Stimulated activated CD4-positive, alpha-beta T cell treated with anti-CD3 and anti-CD28 coated beads, TNF-alpha, amount 100 ng/mL, for 4 hours (primary cell): ENCODE data around the gene ATG14.
"Not testable (repeated sequence)": the region's sequence is repeated elsewhere in the genome, so short reads cannot be mapped to it uniquely, and the experiment has no call there.

Experiments used
- DNase-seq, 3 experiments: peaks; one replicate each; pipeline ENCODE4 v3.0.0-alpha.2; 2020; ENCODE audit warnings: low read depth in 3 of 3

ATG14 gene

DNA sequence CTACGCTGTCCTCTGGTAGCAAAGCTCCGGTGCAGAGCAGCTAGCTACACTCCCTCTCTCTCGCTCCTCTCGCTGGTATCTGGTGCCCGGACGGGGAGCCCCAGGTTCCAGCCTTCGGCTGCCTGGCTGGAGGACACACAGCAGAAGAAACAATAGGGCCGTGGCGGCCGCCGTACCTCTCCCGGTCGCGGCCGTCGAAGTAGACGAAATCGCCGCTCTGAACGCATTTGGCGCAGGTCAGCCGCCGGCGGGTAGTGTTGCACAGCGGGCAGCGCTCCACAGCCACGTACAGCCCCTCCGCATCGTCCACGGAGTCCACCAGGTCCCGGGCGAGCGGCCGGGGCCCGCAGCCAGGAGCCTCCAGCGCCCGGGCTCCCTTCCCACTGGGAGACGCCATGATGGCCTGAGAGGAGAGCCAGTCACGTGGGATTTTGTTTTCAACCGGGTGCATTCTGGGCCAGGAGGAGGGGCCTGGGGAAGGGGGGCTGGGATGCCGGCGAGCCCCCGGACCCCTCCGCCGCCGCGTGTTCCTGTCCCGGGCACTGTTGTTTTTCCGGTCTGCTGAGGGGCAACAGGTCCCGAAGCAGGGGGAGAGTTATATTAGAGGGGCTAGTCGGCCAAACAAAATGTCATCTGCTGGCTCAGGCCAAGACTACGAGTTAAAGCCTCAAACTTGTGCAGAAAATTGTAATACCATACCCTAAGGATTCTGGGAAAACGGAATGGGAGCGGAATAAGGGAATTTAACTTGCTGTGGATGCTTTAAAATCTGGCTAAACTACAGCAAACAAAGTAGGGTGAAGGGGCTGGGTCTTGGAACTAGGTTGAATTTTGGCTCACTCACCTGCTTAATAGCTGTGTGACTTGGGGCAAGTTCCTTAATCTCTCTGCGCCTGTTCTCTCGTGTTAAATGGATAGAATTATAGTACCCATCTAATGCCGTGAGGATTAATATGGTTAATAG is at the start of gene ATG14:
Gene ATG14 (minus strand): TSS at position 405 of the 964 bp plus-strand sequence. CDS start 8 bp downstream, at position 397.
- peak; percentile 50 to 56 (median 55) for DNase-seq

DNA sequence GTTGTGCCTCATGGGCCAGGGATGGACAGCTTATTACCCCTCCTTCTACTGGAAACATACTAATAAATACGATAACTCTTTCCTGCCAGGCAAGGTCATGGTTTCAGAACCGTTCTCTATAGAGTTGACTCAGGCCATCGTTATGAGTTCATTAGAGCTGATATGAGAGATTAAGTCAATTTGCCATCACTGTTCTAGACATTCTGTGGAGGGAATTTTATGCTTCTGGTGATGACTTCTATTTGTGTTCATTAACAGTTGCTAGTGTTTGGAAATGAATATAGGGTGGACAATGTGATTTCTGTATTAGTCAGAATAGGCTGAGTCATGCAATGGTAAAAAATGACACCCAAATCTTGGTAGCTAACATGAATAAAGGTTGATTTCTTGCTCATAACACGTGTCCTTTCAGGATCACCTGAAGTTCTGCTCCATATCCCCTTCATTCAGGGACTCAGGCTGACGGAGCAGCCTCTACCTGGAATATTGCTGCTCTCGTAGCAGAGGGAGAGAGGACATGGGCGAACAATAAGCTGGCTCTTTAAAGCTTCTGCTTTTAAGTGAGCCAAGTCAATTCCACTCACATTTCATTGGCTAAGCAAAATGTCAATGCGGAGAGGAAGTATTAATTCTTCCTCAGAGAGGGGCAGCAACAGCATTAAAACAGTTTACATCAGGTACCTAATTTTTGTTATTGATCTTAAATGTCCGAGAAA is 47.3 kb upstream of the ATG14 start:
- DNase-seq: no peak

GRCh38 chr14:55457496-55457895 is 45.9 kb upstream of the ATG14 start:
- no peak for DNase-seq

DNA sequence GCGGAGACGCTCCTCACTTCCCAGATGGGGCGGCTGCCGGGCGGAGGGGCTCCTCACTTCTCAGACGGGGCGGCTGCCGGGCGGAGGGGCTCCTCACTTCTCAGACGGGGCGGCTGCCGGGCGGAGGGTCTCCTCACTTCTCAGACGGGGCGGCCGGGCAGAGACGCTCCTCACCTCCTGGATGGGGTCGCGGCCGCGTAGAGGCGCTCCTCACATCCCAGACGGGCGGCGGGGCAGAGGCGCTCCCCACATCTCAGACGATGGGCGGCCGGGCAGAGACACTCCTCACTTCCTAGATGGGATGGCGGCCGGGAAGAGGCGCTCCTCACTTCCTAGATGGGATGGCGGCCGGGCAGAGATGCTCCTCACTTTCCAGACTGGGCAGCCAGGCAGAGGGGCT is 44.8 kb upstream of the ATG14 start:
- DNase-seq: not testable (repeated sequence)

- DNase-seq: no peak
These were observed 42.8 kb upstream of the ATG14 start for GRCh38 chr14:55454264-55455002.

DNA sequence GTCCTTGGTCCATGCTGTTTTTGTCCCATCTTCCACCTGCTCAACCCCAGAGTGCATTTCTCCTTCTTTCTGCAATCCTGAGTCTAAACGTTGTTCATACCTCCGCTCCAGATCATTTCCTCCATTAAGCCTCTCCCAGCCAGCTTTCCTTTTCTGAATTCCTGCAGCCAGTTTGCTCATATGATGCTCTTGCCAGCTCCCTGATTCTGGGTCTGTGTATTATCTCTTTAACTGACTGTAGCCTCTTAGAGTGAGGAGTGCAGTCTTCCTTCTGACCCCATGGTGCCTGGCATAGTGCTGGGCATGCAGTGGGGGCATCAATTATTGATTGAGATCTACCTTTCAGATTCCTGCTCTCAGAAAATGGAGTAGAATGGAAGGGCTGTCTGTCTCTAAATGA is 40.3 kb upstream of the ATG14 start:
- no peak for DNase-seq

DNA sequence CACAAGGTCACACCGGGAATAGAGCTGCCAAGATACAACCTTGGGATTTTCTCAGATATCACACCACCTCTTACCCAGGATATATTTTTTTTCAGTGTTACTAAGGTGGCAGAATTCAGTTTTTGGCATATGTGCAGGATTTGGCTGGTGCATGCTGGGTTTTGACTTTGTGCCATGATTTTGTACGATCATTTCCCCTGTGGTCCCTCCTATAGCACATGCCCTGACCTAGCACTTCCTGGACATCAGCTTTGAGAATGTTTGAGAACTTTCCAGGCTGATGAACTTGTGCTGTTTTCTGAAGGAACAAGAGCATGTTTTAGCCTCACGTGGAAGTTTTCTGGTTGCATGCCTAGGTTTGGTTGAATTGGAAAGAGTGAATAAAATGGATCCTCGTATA is 39.8 kb upstream of the ATG14 start:
- no peak for DNase-seq

DNA sequence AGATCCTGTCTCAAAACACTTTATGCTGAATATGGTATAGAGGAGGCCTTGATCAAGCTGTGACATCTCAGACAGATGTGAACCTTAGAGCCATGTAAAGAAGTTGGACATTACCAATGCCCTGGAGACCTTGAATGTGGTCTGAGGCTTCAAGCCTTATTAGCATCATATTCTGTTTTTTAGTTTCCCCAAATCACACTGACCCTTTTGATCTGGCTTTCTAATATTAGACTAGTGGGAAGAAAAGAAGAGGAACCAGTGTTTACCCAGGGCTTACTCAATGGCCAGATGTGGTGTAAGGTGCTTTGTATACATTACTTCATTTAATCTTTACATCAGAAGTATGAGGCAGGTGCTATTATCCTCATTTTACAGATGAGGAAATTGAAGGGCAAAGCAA is 39.4 kb upstream of the ATG14 start:
- DNase-seq: no peak

DNA sequence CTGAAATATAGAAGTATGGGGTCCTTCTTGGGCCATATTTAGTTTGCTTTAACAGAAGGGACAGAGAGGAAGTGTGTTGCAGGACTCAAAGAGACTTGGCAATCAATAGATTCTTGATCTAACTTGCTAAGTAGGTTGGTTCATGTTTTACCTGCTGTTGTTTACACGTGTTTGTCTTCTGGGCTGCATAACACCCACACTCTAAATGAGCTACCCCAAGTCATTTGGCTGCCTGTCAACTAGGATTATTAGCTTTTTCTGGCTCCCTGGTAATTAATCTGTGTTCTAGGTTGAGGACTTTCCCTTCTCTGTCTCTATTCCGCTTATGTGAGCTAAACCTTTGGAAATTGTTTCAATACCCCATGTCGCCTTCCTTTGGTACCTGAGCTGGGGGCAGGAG is 38.9 kb upstream of the ATG14 start:
- no peak for DNase-seq

DNA sequence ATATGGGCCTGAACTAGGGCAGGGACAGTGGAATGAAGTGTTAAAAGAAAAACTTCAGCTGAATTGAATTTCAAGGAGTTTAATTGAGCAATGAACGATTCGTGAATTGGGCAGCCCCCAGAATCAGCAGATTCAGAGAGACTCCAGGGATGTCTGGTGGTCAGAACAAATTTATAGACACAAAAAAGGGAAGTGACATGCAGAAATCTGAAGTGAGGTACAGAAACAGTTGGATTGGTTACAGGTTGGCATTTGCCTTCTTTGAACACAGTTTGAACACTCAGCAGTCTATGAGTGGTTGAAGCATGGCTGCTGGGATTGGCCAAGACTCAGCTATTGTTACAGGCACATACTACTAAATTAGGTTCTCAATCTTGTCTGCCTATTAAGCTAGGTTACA is 38.5 kb upstream of the ATG14 start:
- DNase-seq: no peak

GRCh38 chr14:55449116-55449515 is 37.5 kb upstream of the ATG14 start:
- no peak for DNase-seq

DNA sequence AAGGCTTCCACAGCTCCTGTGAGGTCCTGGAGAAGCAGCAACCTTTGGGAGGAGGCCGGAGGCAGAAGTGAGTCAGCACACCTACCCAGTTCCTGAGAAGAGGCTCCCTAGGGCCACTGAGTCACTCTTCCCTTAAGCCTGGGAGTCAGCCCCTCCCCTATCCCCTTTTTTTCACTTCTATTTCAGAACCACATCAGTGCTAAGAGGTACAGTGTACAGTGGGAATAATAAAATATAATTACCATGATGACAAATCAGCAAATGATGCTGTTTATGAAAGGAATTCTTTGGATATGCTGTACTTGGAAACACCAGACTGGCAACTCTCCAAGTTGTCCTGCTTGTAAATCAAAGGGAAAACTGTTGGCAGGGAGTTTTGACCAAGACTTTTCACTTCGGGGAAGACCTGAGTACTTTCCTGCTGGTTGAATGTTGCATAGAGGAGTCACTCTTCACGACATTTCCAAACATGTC is 36.5 kb upstream of the ATG14 start:
- no peak for DNase-seq

DNA sequence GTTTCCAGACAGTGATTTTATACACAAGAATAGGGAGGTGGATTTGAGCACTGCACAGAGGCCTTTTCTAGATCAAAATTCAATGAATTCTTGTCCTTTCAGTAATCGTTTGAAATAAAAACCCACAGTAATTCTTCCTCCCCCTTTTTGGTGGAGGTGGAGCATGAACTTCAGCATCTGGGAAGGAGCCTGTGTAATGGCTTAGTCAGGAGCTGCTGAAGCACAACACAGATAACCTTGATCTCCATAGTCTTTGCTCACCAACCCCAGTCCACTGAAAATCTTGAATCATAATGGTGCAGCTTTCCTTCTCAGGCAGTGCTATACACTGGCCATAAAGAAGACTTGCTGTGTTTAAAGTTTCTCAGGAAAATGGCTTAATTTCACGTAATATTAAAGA is 35.2 kb upstream of the ATG14 start:
- DNase-seq: no peak

- peak in 1 of 3 experiments; percentile 26 for DNase-seq
These were observed 34.6 kb upstream of the ATG14 start for GRCh38 chr14:55446127-55446736.

- no peak for DNase-seq
These were observed 29.7 kb upstream of the ATG14 start for GRCh38 chr14:55441286-55441685.

DNA sequence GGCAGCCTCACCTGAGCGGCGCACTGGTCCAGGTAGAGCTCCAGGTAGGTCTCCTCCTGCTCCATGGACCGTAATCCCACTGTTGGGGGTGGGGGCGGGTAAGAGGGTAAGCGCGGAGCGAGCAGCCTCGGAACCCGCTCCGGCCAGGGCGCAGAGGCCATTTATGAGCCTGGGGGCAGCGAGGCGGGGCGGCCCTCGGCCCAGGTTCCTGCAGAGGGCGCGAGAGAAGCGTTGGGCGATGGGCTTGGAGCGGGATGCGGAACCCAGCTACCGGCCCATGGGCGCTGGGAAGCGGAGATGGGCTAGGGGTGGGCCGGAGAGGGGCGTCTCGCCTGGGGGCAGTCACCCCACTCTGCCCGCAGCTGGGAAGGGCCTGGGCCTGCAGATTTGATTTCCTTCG is 28.8 kb upstream of the ATG14 start, which contains the start of gene TBPL2:
Gene TBPL2 (minus strand): TSS at position 232 of the 400 bp plus-strand sequence. CDS start 167 bp downstream, at position 65.
- no peak for DNase-seq

DNA sequence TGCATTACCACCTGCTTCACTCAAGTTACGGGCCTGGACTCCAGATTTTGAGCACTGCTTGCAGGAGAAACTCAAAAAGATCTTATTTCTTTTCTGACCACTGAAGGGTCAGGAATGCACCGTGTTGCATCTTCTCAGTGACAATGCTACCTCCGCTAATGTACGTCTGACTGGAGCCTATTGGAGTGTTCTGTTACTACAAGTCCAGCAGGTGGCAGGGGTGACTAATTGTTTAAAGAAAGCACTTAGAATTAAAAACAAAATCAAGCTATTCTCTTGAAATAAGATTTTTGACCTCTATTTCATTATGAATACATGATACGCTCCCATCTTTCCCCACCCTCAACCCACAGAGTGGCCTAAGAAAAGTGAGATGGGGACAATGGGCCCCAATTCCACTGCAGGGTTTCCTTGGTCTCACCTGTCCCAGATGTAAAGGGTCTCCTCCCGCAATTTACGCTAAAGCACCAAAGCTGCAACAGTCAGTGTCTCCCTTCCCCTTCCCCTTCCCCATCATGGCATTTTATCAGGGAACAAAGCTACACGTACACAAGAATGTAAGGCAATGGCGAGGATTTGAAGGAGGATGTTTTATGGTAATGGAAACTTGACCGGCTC is 26.5 kb upstream of the ATG14 start:
- no peak for DNase-seq

- DNase-seq: no peak
These were observed 25.3 kb upstream of the ATG14 start for GRCh38 chr14:55436931-55437330.

- no peak for DNase-seq
These were observed 24.9 kb upstream of the ATG14 start for GRCh38 chr14:55436519-55436918.

GRCh38 chr14:55434805-55435174 is 23.2 kb upstream of the ATG14 start:
- no peak for DNase-seq
